ENCODE results near the gene HPSE2. TPM values are rescaled to one million over a fixed set of nuclear protein-coding genes. Genes with fewer than 3 reads are reported as not detected.

HPSE2 gene
- total RNA-seq, 1 donor from 2014 or later: not detected

DNA sequence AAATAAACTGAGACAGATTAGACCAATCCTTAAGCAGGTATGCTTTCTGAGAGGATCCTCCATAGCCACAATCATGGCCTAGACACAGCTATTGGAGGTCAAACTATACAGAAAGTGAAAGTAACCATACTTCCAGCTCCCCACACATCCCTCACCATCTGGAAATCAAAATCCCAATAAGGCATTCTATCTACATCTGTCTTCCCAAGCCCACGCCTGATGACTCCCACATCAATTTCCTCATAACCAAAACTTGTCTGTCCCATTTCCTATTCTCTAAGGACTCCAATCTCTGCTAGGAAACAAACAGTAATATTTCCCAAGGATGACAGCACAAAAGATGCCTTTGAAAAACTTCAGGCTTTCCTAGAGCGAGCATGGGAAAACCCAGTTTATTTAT, 541.6 kb downstream of the HPSE2 start:
- DNase-seq (ENCODE audit: low spot score): no peak
- H3K4me3 Mint-ChIP-seq (ENCODE audit: unreplicated experiment): no peak overlapping the region
- H3K27ac Mint-ChIP-seq (ENCODE audit: unreplicated experiment): no peak overlapping the region
- H3K4me1 Mint-ChIP-seq (ENCODE audit: unreplicated experiment): no peaks in the 10 kb centered on the region
- H3K27me3 Mint-ChIP-seq (ENCODE audit: unreplicated experiment): peaks cover 2% of the 10 kb centered on the region
- TF ChIP-seq, protein P1, sequence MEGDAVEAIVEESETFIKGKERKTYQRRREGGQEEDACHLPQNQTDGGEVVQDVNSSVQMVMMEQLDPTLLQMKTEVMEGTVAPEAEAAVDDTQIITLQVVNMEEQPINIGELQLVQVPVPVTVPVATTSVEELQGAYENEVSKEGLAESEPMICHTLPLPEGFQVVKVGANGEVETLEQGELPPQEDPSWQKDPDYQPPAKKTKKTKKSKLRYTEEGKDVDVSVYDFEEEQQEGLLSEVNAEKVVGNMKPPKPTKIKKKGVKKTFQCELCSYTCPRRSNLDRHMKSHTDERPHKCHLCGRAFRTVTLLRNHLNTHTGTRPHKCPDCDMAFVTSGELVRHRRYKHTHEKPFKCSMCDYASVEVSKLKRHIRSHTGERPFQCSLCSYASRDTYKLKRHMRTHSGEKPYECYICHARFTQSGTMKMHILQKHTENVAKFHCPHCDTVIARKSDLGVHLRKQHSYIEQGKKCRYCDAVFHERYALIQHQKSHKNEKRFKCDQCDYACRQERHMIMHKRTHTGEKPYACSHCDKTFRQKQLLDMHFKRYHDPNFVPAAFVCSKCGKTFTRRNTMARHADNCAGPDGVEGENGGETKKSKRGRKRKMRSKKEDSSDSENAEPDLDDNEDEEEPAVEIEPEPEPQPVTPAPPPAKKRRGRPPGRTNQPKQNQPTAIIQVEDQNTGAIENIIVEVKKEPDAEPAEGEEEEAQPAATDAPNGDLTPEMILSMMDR (IDR thresholded peaks at IDR 0.05; ENCODE audit: unreplicated experiment): no peak
- no peaks in the 10 kb centered on the region for H3K36me3 Mint-ChIP-seq (ENCODE audit: low read depth, unreplicated experiment)
- peaks cover 4% of the 10 kb centered on the region for H3K9me3 Mint-ChIP-seq (ENCODE audit: unreplicated experiment)

DNA sequence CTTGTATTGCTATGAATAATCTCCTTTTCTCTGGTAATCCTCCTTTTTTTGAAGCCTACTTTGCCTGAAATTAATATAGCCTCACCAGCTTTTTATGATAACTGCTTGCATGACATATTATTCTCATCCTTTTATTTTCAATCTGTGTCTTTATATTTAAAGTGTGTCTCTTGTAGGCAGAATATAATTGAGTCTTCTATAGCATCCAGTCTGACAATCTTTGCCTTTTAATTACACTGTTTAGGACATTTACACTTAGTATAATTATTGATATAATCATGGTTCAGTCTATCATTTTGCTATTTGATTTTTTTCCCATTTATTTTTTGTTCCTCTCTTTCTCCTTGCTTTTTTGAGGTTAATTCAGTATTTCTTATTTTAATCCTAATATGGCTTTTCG, 548.0 kb downstream of the HPSE2 start:
- Mint-ChIP-seq H3K27ac (ENCODE audit: unreplicated experiment) (no peak overlapping the region), H3K36me3 (ENCODE audit: low read depth, unreplicated experiment) (no peaks in the 10 kb centered on the region), H3K4me1 (ENCODE audit: unreplicated experiment) (no peaks in the 10 kb centered on the region), H3K9me3 (ENCODE audit: unreplicated experiment) (peaks cover 4% of the 10 kb centered on the region), H3K4me3 (ENCODE audit: unreplicated experiment) (no peak overlapping the region), H3K27me3 (ENCODE audit: unreplicated experiment) (no peaks in the 10 kb centered on the region)
- no peak for DNase-seq (ENCODE audit: low spot score)
- TF ChIP-seq, protein P1 (IDR thresholded peaks at IDR 0.05; ENCODE audit: unreplicated experiment): no peak

DNA sequence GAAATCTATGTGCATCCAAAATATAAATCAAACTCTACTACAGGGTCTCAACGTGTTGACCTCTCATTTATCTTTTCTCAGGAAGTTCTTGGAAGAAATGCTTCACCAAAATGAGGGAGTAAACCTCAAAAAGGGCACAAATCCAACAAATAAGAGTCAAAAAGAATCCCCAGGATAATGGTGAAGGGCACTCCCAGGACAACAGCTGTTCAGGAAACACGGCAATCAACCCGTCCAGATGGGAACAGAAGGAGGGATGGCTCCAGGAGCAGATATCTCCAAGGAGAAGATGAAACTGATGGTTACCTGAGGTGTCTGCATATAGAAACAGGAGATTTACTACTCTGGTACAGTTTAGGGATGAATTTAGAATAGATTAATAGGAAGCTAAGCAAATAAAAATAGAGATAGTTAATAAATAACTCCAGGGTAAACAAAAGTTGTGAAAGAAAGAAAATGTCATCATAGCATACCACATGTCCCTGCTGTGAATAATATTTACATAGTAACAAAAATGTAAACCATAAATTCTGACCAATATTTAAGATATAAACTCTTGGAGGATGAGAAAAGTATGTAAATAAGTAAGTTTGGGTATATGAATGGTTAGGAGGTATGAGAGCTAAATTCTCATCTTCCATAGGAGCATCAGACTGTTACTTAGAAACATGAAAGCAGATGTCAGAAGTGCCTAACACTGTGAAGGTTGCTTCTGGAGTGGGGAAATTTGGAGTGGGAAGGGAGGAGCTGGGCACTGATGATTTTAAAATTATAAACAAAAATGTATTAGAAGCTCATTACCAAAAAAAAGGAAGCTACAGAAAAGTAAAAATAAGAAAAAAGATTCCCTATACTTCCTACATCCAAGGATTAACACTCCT, 551.4 kb downstream of the HPSE2 start:
- no peak for DNase-seq (ENCODE audit: low spot score)

DNA sequence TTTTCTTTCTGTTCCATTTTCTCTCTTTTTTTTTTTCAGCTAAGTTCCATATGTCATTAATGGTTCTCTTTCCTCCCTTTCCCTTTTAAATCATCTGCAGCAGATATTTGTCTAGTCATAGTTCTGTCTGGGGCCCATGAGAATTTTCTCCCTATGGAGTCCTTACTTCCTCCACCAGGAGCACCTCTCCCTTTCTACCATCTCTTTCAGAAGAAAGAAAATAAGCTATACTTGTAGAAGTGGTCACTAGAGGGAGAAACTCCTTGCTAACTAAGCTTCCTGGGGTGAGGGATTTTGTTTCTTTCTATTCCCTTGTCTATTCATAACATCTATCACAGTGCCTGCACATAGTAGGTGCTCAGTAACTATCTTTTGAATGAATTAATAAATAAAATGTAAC, 558.8 kb downstream of the HPSE2 start:
- no peaks in the 10 kb centered on the region for H3K9me3 Mint-ChIP-seq (ENCODE audit: unreplicated experiment)
- H3K27me3 Mint-ChIP-seq (ENCODE audit: unreplicated experiment): no peaks in the 10 kb centered on the region
- H3K4me1 Mint-ChIP-seq (ENCODE audit: unreplicated experiment): no peaks in the 10 kb centered on the region
- no peak overlapping the region for H3K27ac Mint-ChIP-seq (ENCODE audit: unreplicated experiment)
- TF ChIP-seq, protein P1 (IDR thresholded peaks at IDR 0.05; ENCODE audit: unreplicated experiment): peak; percentile 29
- no peak overlapping the region for H3K4me3 Mint-ChIP-seq (ENCODE audit: unreplicated experiment)
- DNase-seq (ENCODE audit: low spot score): no peak
- H3K36me3 Mint-ChIP-seq (ENCODE audit: low read depth, unreplicated experiment): no peaks in the 10 kb centered on the region

More for the DNA sequence above, 551.4 kb downstream of the HPSE2 start:
- Mint-ChIP-seq H3K4me3 (ENCODE audit: unreplicated experiment) (no peak overlapping the region), H3K27ac (ENCODE audit: unreplicated experiment) (no peak overlapping the region), H3K27me3 (ENCODE audit: unreplicated experiment) (no peaks in the 10 kb centered on the region), H3K36me3 (ENCODE audit: low read depth, unreplicated experiment) (no peaks in the 10 kb centered on the region), H3K4me1 (ENCODE audit: unreplicated experiment) (no peaks in the 10 kb centered on the region), H3K9me3 (ENCODE audit: unreplicated experiment) (peaks cover 3% of the 10 kb centered on the region)
- TF ChIP-seq, protein P1 (IDR thresholded peaks at IDR 0.05; ENCODE audit: unreplicated experiment): no peak

DNA sequence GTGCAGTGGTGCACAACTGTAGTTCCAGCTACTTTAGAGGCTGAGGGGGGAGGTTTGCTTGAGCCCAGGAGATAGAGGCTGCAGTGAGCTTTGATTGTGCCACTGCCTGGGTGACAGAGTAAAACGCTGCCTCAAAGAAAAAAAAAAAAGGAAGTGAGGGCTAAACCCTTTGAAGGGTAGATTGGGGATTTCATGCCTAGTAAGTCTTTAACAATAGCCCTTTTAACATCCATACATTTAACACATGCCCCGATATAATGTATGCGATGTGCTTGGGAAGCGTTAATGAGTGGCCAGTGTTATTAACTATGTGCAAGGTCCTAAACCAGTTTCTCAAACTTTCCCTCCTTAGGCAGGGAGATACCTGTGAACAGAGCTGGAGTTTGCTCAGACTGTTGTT, 559.8 kb downstream of the HPSE2 start:
- no peak for DNase-seq (ENCODE audit: low spot score)
- Mint-ChIP-seq H3K9me3 (ENCODE audit: unreplicated experiment) (no peaks in the 10 kb centered on the region), H3K4me1 (ENCODE audit: unreplicated experiment) (no peaks in the 10 kb centered on the region), H3K27ac (ENCODE audit: unreplicated experiment) (no peak overlapping the region), H3K36me3 (ENCODE audit: low read depth, unreplicated experiment) (no peaks in the 10 kb centered on the region), H3K4me3 (ENCODE audit: unreplicated experiment) (no peak overlapping the region), H3K27me3 (ENCODE audit: unreplicated experiment) (peaks cover 2% of the 10 kb centered on the region)
- TF ChIP-seq, protein P1 (IDR thresholded peaks at IDR 0.05; ENCODE audit: unreplicated experiment): no peak

Data from endothelial cell (in vitro differentiated cells).